Astrocyte of the cerebellum (primary cell): Measurements from ENCODE around the gene FSTL4.

Source experiments
- DNase-seq: peaks from one replicate; pipeline ENCODE4 v3.0.0-alpha.2; 2011; ENCODE audit warnings: low read depth
- H3K4me3 ChIP-seq: 2 replicates; pipeline ENCODE4 v1.5.1; 2011; ENCODE audit warnings: mild to moderate bottlenecking, low read depth, low read length, moderate library complexity
- in situ Hi-C: cut with HindIII; loops from 2 replicates; pipeline ENCODE4 v1.10.0; 2017; ENCODE audit warnings: low sequenced_read_pairs
- TF ChIP-seq, protein P1 (sequence below): IDR thresholded peaks from 2 replicates; pipeline ENCODE4 v1.5.1; 2012; ENCODE audit warnings: low read length, low read depth, moderate library complexity, mild to moderate bottlenecking; ENCODE audit errors: missing control alignments

FSTL4 gene

GRCh38 chr5:133226186-133226585, 386.2 kb downstream of the FSTL4 start:
- H3K4me3 ChIP-seq: no peak overlapping the region
- in situ Hi-C loops: no loop called here
- TF ChIP-seq, protein P1, sequence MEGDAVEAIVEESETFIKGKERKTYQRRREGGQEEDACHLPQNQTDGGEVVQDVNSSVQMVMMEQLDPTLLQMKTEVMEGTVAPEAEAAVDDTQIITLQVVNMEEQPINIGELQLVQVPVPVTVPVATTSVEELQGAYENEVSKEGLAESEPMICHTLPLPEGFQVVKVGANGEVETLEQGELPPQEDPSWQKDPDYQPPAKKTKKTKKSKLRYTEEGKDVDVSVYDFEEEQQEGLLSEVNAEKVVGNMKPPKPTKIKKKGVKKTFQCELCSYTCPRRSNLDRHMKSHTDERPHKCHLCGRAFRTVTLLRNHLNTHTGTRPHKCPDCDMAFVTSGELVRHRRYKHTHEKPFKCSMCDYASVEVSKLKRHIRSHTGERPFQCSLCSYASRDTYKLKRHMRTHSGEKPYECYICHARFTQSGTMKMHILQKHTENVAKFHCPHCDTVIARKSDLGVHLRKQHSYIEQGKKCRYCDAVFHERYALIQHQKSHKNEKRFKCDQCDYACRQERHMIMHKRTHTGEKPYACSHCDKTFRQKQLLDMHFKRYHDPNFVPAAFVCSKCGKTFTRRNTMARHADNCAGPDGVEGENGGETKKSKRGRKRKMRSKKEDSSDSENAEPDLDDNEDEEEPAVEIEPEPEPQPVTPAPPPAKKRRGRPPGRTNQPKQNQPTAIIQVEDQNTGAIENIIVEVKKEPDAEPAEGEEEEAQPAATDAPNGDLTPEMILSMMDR: no peak
- no peak for DNase-seq

- in situ Hi-C loops: no loop called here
- TF ChIP-seq, protein P1: no peak
- DNase-seq: no peak
- H3K4me3 ChIP-seq: no peak overlapping the region
Measured at GRCh38 chr5:133225671-133226152, 386.6 kb downstream of the FSTL4 start.

GRCh38 chr5:133222979-133223378, 389.4 kb downstream of the FSTL4 start:
- TF ChIP-seq, protein P1: no peak
- in situ Hi-C loops: no loop called here
- H3K4me3 ChIP-seq: no peak overlapping the region
- no peak for DNase-seq

GRCh38 chr5:133222521-133222920, 389.8 kb downstream of the FSTL4 start:
- TF ChIP-seq, protein P1: no peak
- in situ Hi-C loops: no loop called here
- no peak overlapping the region for H3K4me3 ChIP-seq
- no peak for DNase-seq

DNA sequence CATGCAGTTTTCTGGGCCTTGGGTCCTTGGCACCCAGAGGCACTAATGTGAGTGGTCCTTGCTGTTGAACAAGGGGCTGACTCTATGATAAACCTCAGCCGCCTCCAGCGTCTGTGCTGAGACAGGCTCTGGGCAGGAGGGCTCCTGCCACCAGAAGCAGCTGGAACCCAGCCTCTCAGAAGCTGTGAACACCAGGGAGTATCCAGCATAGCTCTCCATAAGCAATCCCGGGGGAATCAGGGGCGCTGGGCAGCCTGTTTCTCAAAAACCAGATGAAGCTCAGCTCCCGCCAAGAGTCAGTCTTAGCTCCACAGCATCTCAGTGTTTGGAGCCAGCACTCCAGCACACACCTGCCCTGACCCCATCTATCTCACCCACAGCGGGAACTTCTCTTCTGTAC, 390.3 kb downstream of the FSTL4 start:
- DNase-seq: no peak
- H3K4me3 ChIP-seq: no peak overlapping the region
- in situ Hi-C loops: no loop called here
- TF ChIP-seq, protein P1: no peak

- no peak overlapping the region for H3K4me3 ChIP-seq
- TF ChIP-seq, protein P1: no peak
- DNase-seq: no peak
- in situ Hi-C loops: no loop called here
Measured at GRCh38 chr5:133220851-133221674, 391.3 kb downstream of the FSTL4 start.
